DMS114 treated with DMSO at 0.1 percent for 48 hours (cell line): Measurements from ENCODE around the gene GJA4.
"Not testable (repeated sequence)": the region's sequence is repeated elsewhere in the genome, so short reads cannot be mapped to it uniquely, and the experiment has no call there.

Experiments used
- DNase-seq: peaks from one replicate; lab custom pipeline; 2025; ENCODE audit not compliant: unreplicated experiment; lab: John Stamatoyannopoulos, UW

GJA4 gene

GRCh38 chr1:34768856-34769255, 23.9 kb upstream of the GJA4 start:
- no peak for DNase-seq

DNA sequence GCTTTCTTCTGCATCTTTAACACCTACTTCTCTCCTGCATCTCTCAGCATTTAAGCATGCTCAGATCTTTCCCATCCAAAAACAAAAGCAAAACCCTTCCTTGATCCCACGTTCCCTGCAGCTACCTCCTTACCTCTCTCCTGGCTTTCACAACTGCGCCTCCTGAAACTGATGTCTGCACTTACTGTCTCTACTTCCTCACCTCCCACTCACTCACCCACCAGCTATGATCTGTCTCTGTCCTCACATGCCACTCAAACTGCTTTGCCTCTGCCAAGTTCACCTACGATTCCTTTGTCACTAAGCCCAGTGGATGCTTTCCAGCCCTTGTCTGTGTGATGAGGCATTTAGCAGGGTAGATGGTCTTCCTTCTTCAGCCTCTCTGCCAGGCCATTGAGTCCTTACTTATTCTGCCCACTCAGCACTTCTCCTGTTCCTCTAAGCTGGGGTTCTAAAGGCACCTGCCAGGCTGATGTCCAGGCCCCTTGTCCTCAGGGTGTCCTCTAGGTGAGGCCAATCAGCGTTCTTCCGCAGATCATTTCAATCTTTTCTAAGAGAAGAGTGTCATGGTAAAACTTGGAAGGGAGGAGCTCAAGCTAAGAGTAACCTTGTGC, 21.8 kb upstream of the GJA4 start:
- DNase-seq = no peak

- no peak for DNase-seq
Observed at GRCh38 chr1:34771573-34772371, 21.0 kb upstream of the GJA4 start.

- DNase-seq = not testable (repeated sequence)
Observed at GRCh38 chr1:34773114-34773513, 19.7 kb upstream of the GJA4 start.

DNA sequence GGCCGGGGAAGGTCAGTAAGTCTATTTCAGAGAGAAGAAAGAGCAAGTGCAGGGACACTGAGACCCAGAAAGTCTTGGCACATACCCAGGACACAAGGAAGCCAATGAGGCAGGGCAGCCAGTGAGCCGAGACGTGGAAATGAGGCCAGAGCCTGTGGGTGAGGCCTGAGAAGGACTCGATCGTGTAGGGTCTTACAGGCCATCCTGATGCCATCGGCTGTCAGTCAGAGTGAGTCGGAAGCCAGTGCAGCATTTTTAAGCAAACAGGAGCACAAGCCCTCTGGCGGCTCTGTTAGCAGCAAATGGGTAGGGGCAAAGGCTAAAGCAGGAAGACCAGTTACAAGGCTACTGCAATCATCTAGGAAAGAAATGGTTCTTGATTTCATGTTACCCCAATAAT, 17.8 kb upstream of the GJA4 start:
- no peak for DNase-seq

DNA sequence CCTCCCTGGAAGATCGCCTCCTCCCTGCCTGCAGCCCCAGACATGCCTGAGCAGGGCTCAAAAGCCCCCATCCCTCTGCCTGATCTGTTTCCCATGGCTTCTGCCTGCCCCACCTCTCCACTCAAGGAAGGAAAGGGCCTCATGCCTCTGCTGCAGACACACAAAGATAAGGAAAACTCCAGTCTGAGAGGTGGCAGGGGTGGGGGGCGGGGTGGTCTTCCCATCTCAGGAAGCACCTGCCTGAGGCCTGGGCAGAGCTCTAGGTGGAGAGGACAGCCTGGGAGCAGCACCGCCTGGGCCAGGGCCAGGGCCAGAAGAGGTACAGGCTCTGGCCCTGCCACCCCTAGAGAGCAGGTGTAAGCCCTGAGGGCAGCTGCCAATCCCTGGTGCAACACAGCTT, 15.9 kb upstream of the GJA4 start:
- no peak for DNase-seq

- DNase-seq = no peak
Observed at GRCh38 chr1:34777519-34778321, 15.1 kb upstream of the GJA4 start.

DNA sequence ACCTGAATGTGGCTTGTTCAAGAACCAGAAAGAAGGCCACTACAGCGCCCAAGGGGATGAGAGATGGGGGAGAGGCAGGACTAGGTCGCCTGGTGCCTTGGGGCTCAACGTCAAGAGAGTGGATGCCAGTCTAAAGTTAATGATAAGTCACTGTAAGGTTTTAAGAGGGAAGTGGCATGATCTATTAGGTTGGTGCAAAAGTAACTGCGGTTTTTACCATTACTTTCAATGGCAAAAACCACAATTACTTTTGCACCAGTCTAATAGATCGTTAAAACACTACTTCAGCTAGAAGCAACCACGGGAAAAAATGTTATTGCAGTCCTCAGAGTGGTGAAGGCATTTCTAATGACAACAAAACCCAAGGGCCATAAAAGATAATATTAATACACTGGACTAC, 14.4 kb upstream of the GJA4 start:
- no peak for DNase-seq

DNA sequence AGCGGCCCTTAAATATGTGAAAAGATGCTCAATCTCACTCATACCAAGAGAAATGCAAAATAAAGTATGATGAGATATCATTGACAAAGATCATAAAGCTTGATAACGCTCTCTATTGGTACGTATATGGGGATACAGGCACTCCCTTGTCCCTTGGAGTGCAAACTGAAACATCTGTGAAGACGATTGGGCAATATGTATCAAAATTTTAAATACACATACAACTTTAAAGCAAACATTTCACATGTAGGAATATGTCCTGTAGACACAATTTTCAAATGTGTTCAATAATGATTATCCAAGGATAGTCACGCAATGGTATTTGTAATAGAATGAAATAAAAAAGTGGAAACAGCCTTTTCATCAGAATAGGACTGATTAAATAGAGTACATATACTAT, 13.8 kb upstream of the GJA4 start:
- no peak for DNase-seq

DNA sequence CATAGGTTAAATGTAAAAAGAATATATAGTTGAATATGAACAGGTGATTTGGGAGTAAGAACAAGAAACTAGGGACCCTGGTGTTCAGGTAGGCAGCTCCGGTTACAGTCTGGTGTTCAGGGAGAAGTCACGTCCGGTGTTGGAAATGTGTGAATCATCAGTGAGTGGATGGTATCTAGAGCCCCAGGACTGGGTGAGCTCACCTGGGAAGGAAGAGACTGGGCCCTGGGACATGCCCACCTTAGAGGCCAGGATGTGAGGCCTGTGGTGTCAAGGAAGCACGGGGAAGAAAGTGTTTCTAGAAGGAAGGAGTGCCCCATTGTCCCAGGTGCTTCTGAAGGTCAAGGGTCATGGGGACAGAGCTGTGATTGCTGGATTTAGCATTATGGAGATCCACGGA, 13.3 kb upstream of the GJA4 start:
- no peak for DNase-seq

- DNase-seq = no peak
Observed at GRCh38 chr1:34779962-34780361, 12.8 kb upstream of the GJA4 start.

- DNase-seq = no peak
Observed at GRCh38 chr1:34780528-34780927, 12.3 kb upstream of the GJA4 start.

- DNase-seq = no peak
Observed at GRCh38 chr1:34781071-34781843, 11.5 kb upstream of the GJA4 start, which contains the start of gene GJB3. Gene GJB3, plus strand, starts transcription at chr1:34781214. Its CDS starts 3,549 bp downstream, at chr1:34784763.

DNA sequence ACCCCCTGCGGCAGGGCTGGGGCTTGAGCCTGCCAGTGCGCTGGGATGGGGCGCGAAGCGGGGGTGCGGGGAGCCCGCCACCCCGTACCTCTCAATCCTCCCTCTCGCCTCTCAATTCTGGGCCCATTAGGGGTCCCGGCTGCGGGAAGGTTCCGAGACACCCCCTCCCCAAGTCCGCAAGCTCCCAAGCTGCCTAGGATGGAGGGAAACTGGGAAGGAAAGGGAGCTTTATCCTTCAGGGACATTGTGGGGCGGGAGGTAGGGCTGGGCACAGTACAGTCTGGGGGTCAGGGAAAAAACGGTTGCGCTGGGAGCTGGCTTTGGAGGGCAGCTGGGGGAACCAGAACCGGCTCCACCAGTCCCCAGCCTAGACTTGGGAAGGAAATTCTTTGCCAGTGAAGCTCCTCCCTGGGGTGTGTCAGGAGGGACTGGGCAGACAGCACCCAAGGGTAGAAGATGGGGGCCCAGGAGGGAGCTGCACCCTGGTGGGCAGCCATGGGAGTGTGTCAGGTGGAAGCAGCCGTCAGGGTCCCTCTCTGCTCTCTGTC, 10.9 kb upstream of the GJA4 start:
- DNase-seq = no peak

GRCh38 chr1:34784751-34785221, 8.0 kb upstream of the GJA4 start:
- DNase-seq = no peak

DNA sequence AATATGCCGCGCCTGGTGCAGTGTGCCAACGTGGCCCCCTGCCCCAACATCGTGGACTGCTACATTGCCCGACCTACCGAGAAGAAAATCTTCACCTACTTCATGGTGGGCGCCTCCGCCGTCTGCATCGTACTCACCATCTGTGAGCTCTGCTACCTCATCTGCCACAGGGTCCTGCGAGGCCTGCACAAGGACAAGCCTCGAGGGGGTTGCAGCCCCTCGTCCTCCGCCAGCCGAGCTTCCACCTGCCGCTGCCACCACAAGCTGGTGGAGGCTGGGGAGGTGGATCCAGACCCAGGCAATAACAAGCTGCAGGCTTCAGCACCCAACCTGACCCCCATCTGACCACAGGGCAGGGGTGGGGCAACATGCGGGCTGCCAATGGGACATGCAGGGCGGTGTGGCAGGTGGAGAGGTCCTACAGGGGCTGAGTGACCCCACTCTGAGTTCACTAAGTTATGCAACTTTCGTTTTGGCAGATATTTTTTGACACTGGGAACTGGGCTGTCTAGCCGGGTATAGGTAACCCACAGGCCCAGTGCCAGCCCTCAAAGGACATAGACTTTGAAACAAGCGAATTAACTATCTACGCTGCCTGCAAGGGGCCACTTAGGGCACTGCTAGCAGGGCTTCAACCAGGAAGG, 7.4 kb upstream of the GJA4 start:
- no peak for DNase-seq

DNA sequence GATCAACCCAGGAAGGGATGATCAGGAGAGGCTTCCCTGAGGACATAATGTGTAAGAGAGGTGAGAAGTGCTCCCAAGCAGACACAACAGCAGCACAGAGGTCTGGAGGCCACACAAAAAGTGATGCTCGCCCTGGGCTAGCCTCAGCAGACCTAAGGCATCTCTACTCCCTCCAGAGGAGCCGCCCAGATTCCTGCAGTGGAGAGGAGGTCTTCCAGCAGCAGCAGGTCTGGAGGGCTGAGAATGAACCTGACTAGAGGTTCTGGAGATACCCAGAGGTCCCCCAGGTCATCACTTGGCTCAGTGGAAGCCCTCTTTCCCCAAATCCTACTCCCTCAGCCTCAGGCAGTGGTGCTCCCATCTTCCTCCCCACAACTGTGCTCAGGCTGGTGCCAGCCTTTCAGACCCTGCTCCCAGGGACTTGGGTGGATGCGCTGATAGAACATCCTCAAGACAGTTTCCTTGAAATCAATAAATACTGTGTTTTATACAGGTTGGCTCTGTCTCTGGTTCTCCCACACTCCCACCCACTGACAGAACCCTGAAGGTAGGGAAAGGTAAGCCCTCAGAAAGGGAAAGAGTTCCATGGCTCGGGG, 6.8 kb upstream of the GJA4 start:
- DNase-seq = no peak

DNA sequence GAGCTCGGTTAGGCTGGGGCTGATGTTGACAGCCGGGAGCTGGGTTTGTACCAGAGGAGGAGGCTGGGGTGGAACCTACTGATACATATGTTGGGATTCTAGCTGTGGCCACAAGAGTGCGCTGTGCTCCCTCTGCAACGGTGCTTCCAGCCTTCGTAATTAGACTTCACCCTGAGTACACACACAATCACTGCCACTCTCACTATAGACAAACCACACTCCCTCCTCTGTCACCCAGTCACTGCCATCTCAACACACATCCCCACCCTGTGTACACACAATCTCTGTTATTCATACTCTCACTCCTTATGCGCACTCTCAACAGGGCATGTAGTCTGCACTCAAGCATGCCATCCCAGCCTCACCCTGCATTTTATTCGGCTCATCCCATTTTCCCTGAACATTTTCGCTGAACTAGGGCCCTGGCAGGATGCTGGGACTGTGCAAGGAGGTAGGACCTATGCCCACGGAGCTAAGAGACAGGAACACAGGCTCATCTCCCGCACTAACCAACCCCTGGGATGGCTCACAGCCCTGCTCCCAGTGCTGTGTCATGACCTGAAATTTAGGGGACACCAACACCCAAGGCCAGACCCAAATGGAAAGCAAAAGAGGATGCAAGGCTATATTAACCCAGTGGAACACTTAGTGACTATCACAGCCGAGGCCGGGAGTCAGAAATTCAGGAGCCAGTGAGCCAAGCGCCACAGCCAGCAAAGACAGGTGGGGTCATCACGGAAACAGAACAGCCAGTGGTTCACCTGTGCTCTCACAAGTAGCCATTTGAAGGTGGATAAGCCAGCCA, 6.1 kb upstream of the GJA4 start:
- peak; percentile 67 for DNase-seq
